Fibroblast of mammary gland (primary cell): Measurements from ENCODE around the gene ZNF678.
A peak's percentile ranks its signal among the peaks of the same experiment; 100 is the strongest.
"Not testable (repeated sequence)": the region's sequence is repeated elsewhere in the genome, so short reads cannot be mapped to it uniquely, and the experiment has no call there.

Experiments used
- DNase-seq: peaks from one replicate; pipeline ENCODE4 v3.0.0-alpha.2; 2010; ENCODE audit warnings: low read depth
- H3K4me3 ChIP-seq: 2 replicates; pipeline ENCODE4 v1.5.1; 2011; ENCODE audit warnings: low read depth, mild to moderate bottlenecking, low read length, moderate library complexity; ENCODE audit not compliant: control insufficient read depth
- TF ChIP-seq, protein P1 (sequence below): conservative IDR thresholded peaks from 2 replicates; pipeline ENCODE4 v1.5.1; 2011; ENCODE audit warnings: low read depth, low read length, inconsistent platforms; ENCODE audit not compliant: control insufficient read depth, insufficient read depth

ZNF678 gene

DNA sequence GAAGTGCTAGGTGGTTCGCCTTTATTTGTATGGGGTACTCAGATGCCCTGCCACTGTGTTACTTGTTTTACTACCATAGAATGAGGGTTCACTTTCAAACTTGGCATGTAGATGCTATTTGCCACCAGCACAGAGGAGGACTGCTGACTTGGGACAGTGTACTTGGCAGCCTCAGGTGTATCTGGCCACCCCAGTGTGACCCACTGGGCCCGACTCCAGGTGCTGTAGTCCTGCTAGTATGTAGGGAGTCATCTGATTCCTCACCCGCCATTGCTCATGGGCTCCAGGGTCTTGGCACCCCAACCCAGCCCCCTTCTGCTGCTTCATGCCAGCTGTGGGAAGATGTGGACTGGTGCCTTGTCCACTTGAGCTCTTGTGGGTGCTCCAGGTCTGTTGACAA is 40.0 kb downstream of the ZNF678 start:
- no peak overlapping the region for H3K4me3 ChIP-seq
- DNase-seq, result no peak
- TF ChIP-seq, protein P1, sequence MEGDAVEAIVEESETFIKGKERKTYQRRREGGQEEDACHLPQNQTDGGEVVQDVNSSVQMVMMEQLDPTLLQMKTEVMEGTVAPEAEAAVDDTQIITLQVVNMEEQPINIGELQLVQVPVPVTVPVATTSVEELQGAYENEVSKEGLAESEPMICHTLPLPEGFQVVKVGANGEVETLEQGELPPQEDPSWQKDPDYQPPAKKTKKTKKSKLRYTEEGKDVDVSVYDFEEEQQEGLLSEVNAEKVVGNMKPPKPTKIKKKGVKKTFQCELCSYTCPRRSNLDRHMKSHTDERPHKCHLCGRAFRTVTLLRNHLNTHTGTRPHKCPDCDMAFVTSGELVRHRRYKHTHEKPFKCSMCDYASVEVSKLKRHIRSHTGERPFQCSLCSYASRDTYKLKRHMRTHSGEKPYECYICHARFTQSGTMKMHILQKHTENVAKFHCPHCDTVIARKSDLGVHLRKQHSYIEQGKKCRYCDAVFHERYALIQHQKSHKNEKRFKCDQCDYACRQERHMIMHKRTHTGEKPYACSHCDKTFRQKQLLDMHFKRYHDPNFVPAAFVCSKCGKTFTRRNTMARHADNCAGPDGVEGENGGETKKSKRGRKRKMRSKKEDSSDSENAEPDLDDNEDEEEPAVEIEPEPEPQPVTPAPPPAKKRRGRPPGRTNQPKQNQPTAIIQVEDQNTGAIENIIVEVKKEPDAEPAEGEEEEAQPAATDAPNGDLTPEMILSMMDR, result no peak

DNA sequence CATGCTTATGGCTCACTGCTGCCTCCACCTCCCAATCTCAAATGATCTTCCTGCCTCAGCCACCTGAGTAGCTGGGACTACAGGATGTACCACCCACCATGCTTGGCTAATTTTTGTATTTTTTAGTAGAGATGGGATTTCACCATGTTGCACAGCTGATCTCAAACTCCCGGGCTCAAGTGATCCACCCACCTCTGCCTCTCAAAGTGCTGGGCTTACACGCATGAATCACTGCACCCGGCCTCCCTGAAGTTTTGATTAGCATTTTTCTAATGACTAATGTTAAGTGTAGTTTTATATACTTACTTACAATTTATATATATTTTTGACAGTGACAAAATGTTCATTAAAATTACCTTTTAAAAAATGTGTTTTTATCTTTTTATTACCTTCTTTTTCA is 41.1 kb downstream of the ZNF678 start:
- peak; percentile 12 for DNase-seq
- TF ChIP-seq, protein P1, result no peak

DNA sequence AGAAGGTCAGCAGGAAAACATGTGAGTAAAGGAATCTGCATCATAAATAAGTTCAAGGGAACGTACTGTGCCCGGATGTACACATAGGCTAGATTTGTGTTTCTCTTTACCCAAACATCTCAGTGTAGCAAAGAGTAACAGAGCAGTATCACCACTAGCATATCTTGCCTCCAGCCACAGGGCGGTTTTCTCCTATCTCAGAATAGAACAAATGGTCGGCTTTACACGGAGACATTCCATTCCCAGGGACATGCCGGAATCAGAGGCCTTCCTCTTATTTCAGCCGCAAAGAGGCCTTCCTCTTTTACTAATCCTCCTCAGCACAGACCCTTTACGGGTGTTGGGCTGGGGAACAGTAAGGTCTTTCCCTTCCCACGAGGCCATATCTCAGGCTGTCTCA is 42.9 kb downstream of the ZNF678 start:
- not testable (repeated sequence) for H3K4me3 ChIP-seq, DNase-seq

More for the DNA sequence above, 41.1 kb downstream of the ZNF678 start:
- H3K4me3 ChIP-seq, result no peak overlapping the region

DNA sequence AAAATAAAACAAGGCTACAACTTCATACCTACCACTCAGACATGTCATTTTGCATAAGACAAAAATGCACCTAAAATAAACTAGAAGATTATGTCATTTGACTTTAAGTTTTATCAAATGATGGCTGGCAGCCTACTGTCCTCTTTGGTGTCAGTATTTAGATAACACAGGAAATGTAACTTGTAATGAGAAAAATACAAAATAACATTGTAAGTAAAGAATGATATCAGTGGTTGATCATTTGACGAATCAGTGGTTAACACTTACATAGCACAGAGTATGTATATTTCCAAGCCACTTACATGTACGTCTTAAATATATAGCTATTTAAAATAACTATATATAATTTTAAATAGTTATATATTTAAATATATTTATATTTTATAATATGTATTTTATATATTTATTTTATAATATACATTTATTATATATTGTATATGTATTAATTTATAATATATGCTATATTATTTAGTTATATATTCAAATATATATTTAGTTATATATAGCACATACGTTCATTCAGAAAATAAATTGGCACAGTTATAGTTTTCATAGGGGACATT is 44.1 kb downstream of the ZNF678 start:
- no peak for DNase-seq
- TF ChIP-seq, protein P1, result no peak
- no peak overlapping the region for H3K4me3 ChIP-seq

DNA sequence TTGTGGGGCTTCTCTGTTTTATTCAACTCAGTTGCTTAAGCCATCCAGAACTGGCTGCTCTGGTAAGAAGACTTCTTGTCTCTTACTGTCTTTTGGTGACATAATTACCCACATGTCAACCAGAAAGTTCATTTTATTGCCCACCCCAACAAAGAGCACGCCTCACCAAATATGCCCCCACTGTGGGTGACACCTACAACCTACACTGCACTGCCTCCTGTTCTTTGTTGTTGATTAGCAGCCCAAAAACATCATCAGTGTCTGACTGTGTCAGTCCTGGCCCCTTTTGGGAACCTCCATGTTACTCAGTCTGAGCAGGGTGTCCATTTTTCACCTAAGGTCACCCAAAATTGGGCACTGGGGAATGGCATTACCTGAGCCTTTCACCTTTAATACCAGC is 49.3 kb downstream of the ZNF678 start:
- no peak overlapping the region for H3K4me3 ChIP-seq
- TF ChIP-seq, protein P1, result no peak
- DNase-seq, result no peak

DNA sequence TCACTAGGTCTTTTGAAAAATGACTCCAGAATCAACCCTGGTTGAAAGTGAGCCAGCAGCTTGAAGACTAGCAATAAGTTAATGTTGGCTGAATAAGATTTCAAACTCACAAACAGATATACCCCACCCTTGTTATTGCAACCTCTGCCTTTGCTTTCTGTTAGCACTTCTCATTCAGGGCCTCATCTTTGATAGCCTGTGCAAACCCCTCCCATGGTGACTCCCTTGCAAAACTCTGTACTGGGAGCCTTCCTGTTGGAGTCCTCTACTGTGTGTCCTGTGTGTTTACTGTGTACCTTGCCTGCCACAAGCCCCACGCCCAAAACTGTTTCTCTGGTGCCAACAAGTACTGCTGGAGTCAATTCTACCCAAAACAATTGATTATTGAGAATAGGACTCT is 50.2 kb downstream of the ZNF678 start:
- TF ChIP-seq, protein P1, result no peak
- no peak for DNase-seq
- H3K4me3 ChIP-seq, result no peak overlapping the region

DNA sequence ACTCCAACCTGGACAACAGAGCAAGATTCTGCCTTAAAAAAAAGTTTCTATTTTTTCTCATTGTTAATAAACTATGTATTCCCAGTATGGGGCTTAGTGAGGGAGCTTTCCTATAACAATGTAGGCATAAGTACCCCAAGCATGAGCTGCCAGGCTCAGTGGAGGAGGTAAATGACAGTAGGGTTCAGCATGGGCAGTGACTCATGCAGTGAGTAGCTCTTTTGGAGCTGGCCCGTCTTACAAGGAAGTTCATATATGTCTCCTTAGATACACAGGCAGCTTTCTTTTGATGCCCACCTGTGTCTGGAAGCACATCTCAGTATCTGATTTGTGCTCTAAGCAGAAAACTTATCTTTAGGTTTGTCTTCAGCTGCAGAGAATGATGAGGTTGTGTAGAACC is 57.9 kb downstream of the ZNF678 start:
- DNase-seq, result no peak
- no peak overlapping the region for H3K4me3 ChIP-seq
- TF ChIP-seq, protein P1, result no peak
